K562 (cell line): ENCODE data around the gene ROPN1L. TPM values are rescaled to one million over a fixed set of nuclear protein-coding genes. Genes with fewer than 3 reads are reported as not detected.
A peak's percentile ranks its signal among the peaks of the same experiment; 100 is the strongest.

Experiments used
- ATAC-seq: fragments of 200-7000 bp; cut with Tn5 transposase; 3 replicates; pipeline ENCODE4 v1.9.1; 2020; ENCODE audit warnings: moderate library complexity
- BruUV-seq: library from RNA; stranded (reverse); fragments of 400-500 nt; replicated peaks from 2 replicates; lab custom pipeline; 2021; lab: Mats Ljungman, UMichigan
- CTCF ChIA-PET: fragments of 300-600 bp; formaldehyde crosslinking; extraction: SDS; loops from one replicate; lab custom pipeline; 2021; ENCODE audit warnings: low intra/inter-chr PET ratio; lab: Yijun Ruan, JAX
- POLR2A ChIA-PET: fragments of 300-600, 350-650 bp; sonication (Branson Sonifier 250); formaldehyde crosslinking; extraction: SDS; loops from one replicate; lab custom pipeline; 2021; ENCODE audit warnings: antibody characterized with exemption, inconsistent platforms; lab: Yijun Ruan, JAX
- DNase-seq, 4 experiments: peaks; one replicate each; pipeline versions ENCODE4 v3.0.0 to v3.0.0-alpha.2; 2011 to 2018; ENCODE audit warnings: low spot score in 3 of 4, mixed read lengths in 3 of 4; ENCODE audit errors: extremely low read depth in 1 of 4
- FAIRE-seq: peaks from 2 replicates; lab custom pipeline; 2011; peaks lifted over from hg19 to GRCh38; lab: Jason Lieb, UNC
- H2AFZ ChIP-seq: 2 replicates; pipeline ENCODE4 v1.6.0; 2011; ENCODE audit warnings: low read depth, low read length, control low read depth, inconsistent platforms
- H3K27ac ChIP-seq: fragments of 200-600 bp; 3 replicates; pipeline ENCODE4 v1.8.0; 2011; ENCODE audit warnings: low read depth, mild to moderate bottlenecking, control low read depth, inconsistent platforms, low read length, moderate library complexity, mixed read lengths; ENCODE audit errors: extremely low read depth
- H3K27me3 ChIP-seq, 2 experiments: fragments of 300-600 bp in 1 of 2; 2 replicates in 1 of 2; 3 replicates in 1 of 2; pipeline versions ENCODE4 v1.6.0 to v1.8.0; 2011; ENCODE audit warnings: inconsistent platforms in 2 of 2, low read length in 2 of 2, mild to moderate bottlenecking in 1 of 2, mixed read lengths in 1 of 2, moderate library complexity in 1 of 2; ENCODE audit not compliant: control insufficient read depth in 2 of 2, insufficient read depth in 2 of 2
- H3K36me3 ChIP-seq: fragments of 300-600 bp; 3 replicates; pipeline ENCODE4 v1.8.0; 2011; ENCODE audit warnings: mild to moderate bottlenecking, low read length, inconsistent platforms; ENCODE audit not compliant: control insufficient read depth, insufficient read depth
- H3K4me1 ChIP-seq, 2 experiments: fragments of 200-600 bp in 1 of 2; replicated peaks in 1 of 2; 2 replicates in 1 of 2; 3 replicates in 1 of 2; pipeline versions ENCODE4 v1.5.1 to v1.8.0; 2011; ENCODE audit warnings: inconsistent platforms in 2 of 2, low read length in 2 of 2, mild to moderate bottlenecking in 1 of 2, mixed read lengths in 1 of 2, moderate library complexity in 1 of 2; ENCODE audit not compliant: control insufficient read depth in 2 of 2, insufficient read depth in 2 of 2
- H3K4me2 ChIP-seq: 2 replicates; pipeline ENCODE4 v1.6.1; 2011; ENCODE audit warnings: low read length, control low read depth, inconsistent platforms, mixed read lengths; ENCODE audit not compliant: insufficient read depth
- H3K4me3 ChIP-seq: fragments of 200-600 bp; sonication (generic), shearing (Covaris generic); 2 replicates; pipeline ENCODE4 v1.5.1; 2016; ENCODE audit warnings: control low read depth, inconsistent platforms
- H3K79me2 ChIP-seq: fragments of 200-600 bp; 3 replicates; pipeline ENCODE4 v1.8.0; 2011; ENCODE audit warnings: low read length, inconsistent platforms; ENCODE audit not compliant: control insufficient read depth, insufficient read depth
- H3K9ac ChIP-seq, 2 experiments: 2 replicates each; pipeline versions ENCODE4 v1.6.0 to v1.6.1; 2011; ENCODE audit warnings: low read depth in 2 of 2, low read length in 2 of 2, control low read depth in 1 of 2, inconsistent platforms in 1 of 2, mild to moderate bottlenecking in 1 of 2, mixed read lengths in 1 of 2; ENCODE audit not compliant: insufficient read depth in 1 of 2
- H3K9me1 ChIP-seq: one replicate; pipeline ENCODE4 v1.6.0; 2011; ENCODE audit warnings: inconsistent platforms, mild to moderate bottlenecking, low read length, moderate library complexity; ENCODE audit not compliant: control insufficient read depth, insufficient read depth
- H3K9me3 ChIP-seq: replicated peaks from 2 replicates; pipeline ENCODE4 v1.5.1; 2011; ENCODE audit warnings: low read depth, low read length, inconsistent platforms; ENCODE audit not compliant: control insufficient read depth, insufficient read depth
- H4K20me1 ChIP-seq: replicated peaks from 2 replicates; pipeline ENCODE4 v1.6.1; 2011; ENCODE audit warnings: low read length, inconsistent platforms, mixed read lengths; ENCODE audit not compliant: control insufficient read depth, insufficient read depth
- CHD4 ChIP-seq: fragments of 200-600 bp; sonication (generic); IDR thresholded peaks from 3 replicates; pipeline ENCODE4 v1.6.1; 2012; ENCODE audit warnings: low read depth, mild to moderate bottlenecking, mixed read lengths, low read length, inconsistent platforms; ENCODE audit not compliant: insufficient read depth, insufficient replicate concordance, poor library complexity, severe bottlenecking
- ETV5 ChIP-seq: sonication (generic); formaldehyde crosslinking; IDR thresholded peaks from 2 replicates; pipeline ENCODE4 v1.4.0; 2020; ENCODE audit warnings: low read depth, mild to moderate bottlenecking, missing genetic modification reagents
- GATA2 ChIP-seq: sonication (generic); formaldehyde crosslinking; IDR thresholded peaks from 2 replicates; pipeline ENCODE4 v1.4.0; 2020; ENCODE audit warnings: mild to moderate bottlenecking, missing genetic modification reagents
- L3MBTL2 ChIP-seq: fragments of 450-650 bp; IDR thresholded peaks from 2 replicates; pipeline ENCODE4 v1.6.1; 2016; ENCODE audit warnings: mild to moderate bottlenecking, moderate library complexity
- NBN ChIP-seq: fragments of 450-650 bp; IDR thresholded peaks from 2 replicates; pipeline ENCODE4 v1.6.1; 2016; ENCODE audit warnings: low read depth, mild to moderate bottlenecking
- SMAD2 ChIP-seq: fragments of 150-350 bp; IDR thresholded peaks from 2 replicates; pipeline ENCODE4 v1.6.1; 2014; ENCODE audit warnings: low read depth, mild to moderate bottlenecking, low read length
- SUPT5H ChIP-seq: fragments of 450-650 bp; IDR thresholded peaks from 2 replicates; pipeline ENCODE4 v1.6.1; 2016
- TEAD1 ChIP-seq, 2 experiments: fragments of 450-650 bp in 1 of 2; sonication (generic) in 1 of 2; formaldehyde crosslinking; IDR thresholded peaks; 2 replicates each; pipeline versions ENCODE4 v1.4.0 to v1.8.0; 2020 to 2022; ENCODE audit warnings: mild to moderate bottlenecking in 2 of 2, missing genetic modification reagents in 1 of 2
- ZNF24 ChIP-seq: fragments of 450-650 bp; IDR thresholded peaks from 2 replicates; pipeline ENCODE4 v1.6.1; 2016
- WGBS: fragments of 100-300 bp; shearing (Covaris generic); methylation state at CpG from one replicate; pipeline ENCODE4 v1.1.6; 2016; ENCODE audit warnings: low coverage, mixed read lengths; ENCODE audit not compliant: insufficient coverage; ENCODE audit errors: missing lambda C conversion rate; 5-methylcytosine and 5-hydroxymethylcytosine counted together
- in situ Hi-C: fragments of 300-500 bp; cut with MboI; formaldehyde crosslinking; loops from 4 replicates; pipeline ENCODE4 v1.15.0; 2018; ENCODE audit warnings: inconsistent platforms, mixed read lengths
- intact Hi-C: fragments of 100-400 bp; cut with micrococcal nuclease; formaldehyde crosslinking; loops from 2 replicates; pipeline ENCODE4 v1.14.2; 2022
- polyA plus RNA-seq, 8 experiments: library from polyadenylated mRNA; depleted of rRNA in 4 of 8; stranded (reverse) in 5 of 8; unstranded in 3 of 8; fragments of >200 nt; fragmentation: Nextera tagmentation in 2 of 8; fragmentation: Illumina TruSeq in 1 of 8; extraction: Ambion mirVana in 2 of 8; extraction: Trizol in 1 of 8; gene quantifications; 2 replicates each; pipeline versions ENCODE4 v1.2.1 to v1.2.3, GENCODE V29; 2011 to 2014; ENCODE audit warnings: inconsistent platforms in 1 of 8, missing spikeins in 1 of 8
- total RNA-seq, 7 experiments: library from RNA; depleted of rRNA in 6 of 7; stranded (reverse); fragments of >200 nt in 6 of 7; fragmentation: Illumina TruSeq in 2 of 7; extraction: Trizol in 2 of 7; gene quantifications; 2 replicates each; pipeline versions ENCODE4 v1.2.1 to v1.2.3, GENCODE V29; 2011 to 2021; ENCODE audit warnings: low replicate concordance in 1 of 7
- TF ChIP-seq, protein P1 (sequence below): fragments of 450-650 bp; IDR thresholded peaks from 2 replicates; pipeline ENCODE4 v1.6.1; 2017; ENCODE audit warnings: antibody characterized with exemption, mild to moderate bottlenecking
- TF ChIP-seq, protein P2 (sequence below): fragments of 200-800 bp; sonication (Bioruptor generic); IDR thresholded peaks from 2 replicates; pipeline ENCODE4 v1.6.1; 2016; ENCODE audit warnings: missing genetic modification characterization, missing compliant biosample characterization
- TF ChIP-seq, protein P3 (sequence below): sonication (generic); formaldehyde crosslinking; IDR thresholded peaks from 2 replicates; pipeline ENCODE4 v1.5.0; 2020; ENCODE audit warnings: missing genetic modification reagents

Gene ROPN1L
- total and polyA plus RNA-seq, 9 of the 15 experiments (the other 6 are each of a cell fraction or from before 2014, with no cell fraction given) = 0.04 to 0.85 (median 0.24) TPM; not detected in 3

DNA sequence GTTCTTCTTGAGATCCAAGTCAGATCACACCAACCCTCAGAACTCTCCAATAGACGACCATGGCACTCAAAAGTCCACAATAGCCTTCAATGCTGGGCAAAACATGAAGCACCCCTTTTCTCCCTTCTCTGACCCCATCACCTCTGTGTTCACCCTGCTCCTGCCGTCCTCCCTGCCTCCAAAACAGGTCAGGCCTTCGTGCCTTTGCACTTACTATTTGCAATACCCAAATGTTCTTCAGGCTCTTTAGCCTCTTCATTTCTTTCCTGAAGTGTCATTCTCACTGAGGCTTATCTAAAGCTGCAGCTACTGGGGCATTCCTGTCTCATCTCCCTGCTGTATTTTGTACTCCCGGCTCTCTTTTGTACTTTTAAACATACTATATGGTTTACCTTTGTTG lies 2.0 kb upstream of the ROPN1L start:
- intact Hi-C loops = loop anchor here (5.0 kb wide), 2 partner anchors 122 to 172 kb away; no protein-coding TSS in a partner anchor
- CTCF ChIA-PET = no interaction called here
- TF ChIP-seq GATA2 (CRISPR knock-in tag) (peak; percentile 57), TEAD1 (CRISPR knock-in tag; IDR thresholded peaks at IDR 0.05) (0 out of 4 replicates have a peak, but pooled peaks of 1 of the 2 experiments have one; percentile 11), SUPT5H (peak; percentile 47; the same call in 1 of the 2 replicates), L3MBTL2 (0 out of 2 replicates have a peak, but pooled peaks have one; percentile 35), NBN (peak; percentile 77; the same call in 1 of the 2 replicates), ZNF24 (no peak), SMAD2 (no peak), CHD4 (no peak), ETV5 (peak; percentile 51; the same call in 1 of the 2 replicates)
- TF ChIP-seq, protein P1, sequence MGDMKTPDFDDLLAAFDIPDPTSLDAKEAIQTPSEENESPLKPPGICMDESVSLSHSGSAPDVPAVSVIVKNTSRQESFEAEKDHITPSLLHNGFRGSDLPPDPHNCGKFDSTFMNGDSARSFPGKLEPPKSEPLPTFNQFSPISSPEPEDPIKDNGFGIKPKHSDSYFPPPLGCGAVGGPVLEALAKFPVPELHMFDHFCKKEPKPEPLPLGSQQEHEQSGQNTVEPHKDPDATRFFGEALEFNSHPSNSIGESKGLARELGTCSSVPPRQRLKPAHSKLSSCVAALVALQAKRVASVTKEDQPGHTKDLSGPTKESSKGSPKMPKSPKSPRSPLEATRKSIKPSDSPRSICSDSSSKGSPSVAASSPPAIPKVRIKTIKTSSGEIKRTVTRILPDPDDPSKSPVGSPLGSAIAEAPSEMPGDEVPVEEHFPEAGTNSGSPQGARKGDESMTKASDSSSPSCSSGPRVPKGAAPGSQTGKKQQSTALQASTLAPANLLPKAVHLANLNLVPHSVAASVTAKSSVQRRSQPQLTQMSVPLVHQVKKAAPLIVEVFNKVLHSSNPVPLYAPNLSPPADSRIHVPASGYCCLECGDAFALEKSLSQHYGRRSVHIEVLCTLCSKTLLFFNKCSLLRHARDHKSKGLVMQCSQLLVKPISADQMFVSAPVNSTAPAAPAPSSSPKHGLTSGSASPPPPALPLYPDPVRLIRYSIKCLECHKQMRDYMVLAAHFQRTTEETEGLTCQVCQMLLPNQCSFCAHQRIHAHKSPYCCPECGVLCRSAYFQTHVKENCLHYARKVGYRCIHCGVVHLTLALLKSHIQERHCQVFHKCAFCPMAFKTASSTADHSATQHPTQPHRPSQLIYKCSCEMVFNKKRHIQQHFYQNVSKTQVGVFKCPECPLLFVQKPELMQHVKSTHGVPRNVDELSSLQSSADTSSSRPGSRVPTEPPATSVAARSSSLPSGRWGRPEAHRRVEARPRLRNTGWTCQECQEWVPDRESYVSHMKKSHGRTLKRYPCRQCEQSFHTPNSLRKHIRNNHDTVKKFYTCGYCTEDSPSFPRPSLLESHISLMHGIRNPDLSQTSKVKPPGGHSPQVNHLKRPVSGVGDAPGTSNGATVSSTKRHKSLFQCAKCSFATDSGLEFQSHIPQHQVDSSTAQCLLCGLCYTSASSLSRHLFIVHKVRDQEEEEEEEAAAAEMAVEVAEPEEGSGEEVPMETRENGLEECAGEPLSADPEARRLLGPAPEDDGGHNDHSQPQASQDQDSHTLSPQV = peak; percentile 45; the same call in 1 of the 2 replicates
- TF ChIP-seq, protein P2, sequence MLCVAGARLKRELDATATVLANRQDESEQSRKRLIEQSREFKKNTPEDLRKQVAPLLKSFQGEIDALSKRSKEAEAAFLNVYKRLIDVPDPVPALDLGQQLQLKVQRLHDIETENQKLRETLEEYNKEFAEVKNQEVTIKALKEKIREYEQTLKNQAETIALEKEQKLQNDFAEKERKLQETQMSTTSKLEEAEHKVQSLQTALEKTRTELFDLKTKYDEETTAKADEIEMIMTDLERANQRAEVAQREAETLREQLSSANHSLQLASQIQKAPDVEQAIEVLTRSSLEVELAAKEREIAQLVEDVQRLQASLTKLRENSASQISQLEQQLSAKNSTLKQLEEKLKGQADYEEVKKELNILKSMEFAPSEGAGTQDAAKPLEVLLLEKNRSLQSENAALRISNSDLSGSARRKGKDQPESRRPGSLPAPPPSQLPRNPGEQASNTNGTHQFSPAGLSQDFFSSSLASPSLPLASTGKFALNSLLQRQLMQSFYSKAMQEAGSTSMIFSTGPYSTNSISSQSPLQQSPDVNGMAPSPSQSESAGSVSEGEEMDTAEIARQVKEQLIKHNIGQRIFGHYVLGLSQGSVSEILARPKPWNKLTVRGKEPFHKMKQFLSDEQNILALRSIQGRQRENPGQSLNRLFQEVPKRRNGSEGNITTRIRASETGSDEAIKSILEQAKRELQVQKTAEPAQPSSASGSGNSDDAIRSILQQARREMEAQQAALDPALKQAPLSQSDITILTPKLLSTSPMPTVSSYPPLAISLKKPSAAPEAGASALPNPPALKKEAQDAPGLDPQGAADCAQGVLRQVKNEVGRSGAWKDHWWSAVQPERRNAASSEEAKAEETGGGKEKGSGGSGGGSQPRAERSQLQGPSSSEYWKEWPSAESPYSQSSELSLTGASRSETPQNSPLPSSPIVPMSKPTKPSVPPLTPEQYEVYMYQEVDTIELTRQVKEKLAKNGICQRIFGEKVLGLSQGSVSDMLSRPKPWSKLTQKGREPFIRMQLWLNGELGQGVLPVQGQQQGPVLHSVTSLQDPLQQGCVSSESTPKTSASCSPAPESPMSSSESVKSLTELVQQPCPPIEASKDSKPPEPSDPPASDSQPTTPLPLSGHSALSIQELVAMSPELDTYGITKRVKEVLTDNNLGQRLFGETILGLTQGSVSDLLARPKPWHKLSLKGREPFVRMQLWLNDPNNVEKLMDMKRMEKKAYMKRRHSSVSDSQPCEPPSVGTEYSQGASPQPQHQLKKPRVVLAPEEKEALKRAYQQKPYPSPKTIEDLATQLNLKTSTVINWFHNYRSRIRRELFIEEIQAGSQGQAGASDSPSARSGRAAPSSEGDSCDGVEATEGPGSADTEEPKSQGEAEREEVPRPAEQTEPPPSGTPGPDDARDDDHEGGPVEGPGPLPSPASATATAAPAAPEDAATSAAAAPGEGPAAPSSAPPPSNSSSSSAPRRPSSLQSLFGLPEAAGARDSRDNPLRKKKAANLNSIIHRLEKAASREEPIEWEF (CRISPR knock-in tag) = no peak
- TF ChIP-seq, protein P3, sequence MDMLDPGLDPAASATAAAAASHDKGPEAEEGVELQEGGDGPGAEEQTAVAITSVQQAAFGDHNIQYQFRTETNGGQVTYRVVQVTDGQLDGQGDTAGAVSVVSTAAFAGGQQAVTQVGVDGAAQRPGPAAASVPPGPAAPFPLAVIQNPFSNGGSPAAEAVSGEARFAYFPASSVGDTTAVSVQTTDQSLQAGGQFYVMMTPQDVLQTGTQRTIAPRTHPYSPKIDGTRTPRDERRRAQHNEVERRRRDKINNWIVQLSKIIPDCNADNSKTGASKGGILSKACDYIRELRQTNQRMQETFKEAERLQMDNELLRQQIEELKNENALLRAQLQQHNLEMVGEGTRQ (CRISPR knock-in tag) = no peak

More for the DNA sequence above, 2.0 kb upstream of the ROPN1L start:
- no peak overlapping the region for H2AFZ ChIP-seq
- no peaks in the 10 kb centered on the region for H3K27me3 ChIP-seq
- peak; percentile 41 for ATAC-seq
- peak in 2 of 4 experiments; percentile 69 to 72 for DNase-seq
- no TSS peak for BruUV-seq
- no peaks in the 10 kb centered on the region for H3K9me1 ChIP-seq
- no peak overlapping the region for H3K4me3 ChIP-seq
- peak overlapping the region; percentile 57; the same call in 2 of the 3 replicates for H3K27ac ChIP-seq
- H3K4me1 ChIP-seq = peaks cover 26 to 38% of the 10 kb centered on the region in 2 experiments; a peak in 4 of 5 replicates
- FAIRE-seq = peak; percentile 80
- peak overlapping the region; percentile 50 for H3K4me2 ChIP-seq
- no peaks in the 10 kb centered on the region for H3K79me2 ChIP-seq
- peaks cover 28% of the 10 kb centered on the region for H3K36me3 ChIP-seq
- in situ Hi-C loops = no loop called here
- peak overlapping the region in 1 of 2 experiments; percentile 64; a peak in 1 of 4 replicates for H3K9ac ChIP-seq
- no peaks in the 10 kb centered on the region for H3K9me3 ChIP-seq
- H4K20me1 ChIP-seq = no peaks in the 10 kb centered on the region
- POLR2A ChIA-PET = interaction anchor here (0.9 to 1.6 kb wide), 5 partner anchors 9 to 168 kb away, joined by 3 read pairs; no protein-coding TSS in a partner anchor
- 4% methylated on average over 4 of the region's 4 CpGs for WGBS
